ENCODE measurements around the gene AOC2.
"Not testable (repeated sequence)": the region's sequence is repeated elsewhere in the genome, so short reads cannot be mapped to it uniquely, and the experiment has no call there.

Gene AOC2

DNA sequence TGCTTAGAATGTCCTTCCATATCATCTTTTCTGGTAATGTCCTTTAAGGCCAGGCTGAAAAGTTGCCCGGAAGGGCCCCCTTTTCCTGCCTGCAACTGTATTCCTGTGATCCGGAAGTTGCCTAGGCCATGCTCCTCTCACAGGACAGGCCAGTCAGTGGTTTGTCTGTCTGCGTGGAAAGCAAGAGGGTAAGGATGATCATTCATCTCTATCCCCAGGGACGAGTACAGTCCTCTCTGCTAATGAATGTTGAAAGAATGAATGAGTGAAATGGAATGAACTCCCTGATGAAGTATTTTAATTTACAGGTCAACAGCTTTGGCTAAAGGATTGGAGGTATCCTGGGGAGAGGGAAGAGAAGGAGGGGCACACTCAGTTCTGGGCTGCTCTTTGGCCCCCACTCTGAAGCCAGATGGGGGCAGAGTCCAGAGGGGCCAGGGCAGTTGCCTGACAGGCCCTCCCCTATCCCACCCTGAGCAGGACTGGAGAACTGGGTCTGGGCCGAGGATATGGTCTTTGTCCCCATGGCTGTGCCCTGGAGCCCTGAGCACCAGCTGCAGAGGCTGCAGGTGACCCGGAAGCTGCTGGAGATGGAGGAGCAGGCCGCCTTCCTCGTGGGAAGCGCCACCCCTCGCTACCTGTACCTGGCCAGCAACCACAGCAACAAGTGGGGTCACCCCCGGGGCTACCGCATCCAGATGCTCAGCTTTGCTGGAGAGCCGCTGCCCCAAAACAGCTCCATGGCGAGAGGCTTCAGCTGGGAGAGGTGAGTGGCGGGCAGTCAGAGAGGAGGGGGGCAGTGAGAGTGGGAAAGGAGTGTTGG, 9.8 kb downstream of the AOC2 start:
- no peak for DNase-seq

DNA sequence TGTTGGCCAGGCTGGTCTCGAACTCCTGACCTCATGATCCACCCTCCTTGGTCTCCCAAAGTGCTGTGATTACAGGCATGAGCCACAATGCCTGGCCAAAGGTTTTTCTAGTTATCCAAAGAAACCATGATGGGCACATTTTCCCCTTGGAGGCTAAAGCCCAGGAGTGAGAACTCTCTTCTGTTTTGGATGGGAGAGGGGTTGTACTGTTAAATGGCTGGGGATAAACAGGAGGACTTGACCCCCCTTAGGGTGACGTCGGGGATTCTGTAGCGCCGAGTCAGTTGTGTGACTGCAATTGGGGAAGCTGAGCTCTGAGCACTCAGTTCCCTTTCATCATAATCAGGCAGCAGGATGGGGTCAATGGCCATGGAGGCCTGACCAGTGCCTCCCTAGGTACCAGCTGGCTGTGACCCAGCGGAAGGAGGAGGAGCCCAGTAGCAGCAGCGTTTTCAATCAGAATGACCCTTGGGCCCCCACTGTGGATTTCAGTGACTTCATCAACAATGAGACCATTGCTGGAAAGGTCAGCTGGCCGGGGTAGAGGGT, 10.7 kb downstream of the AOC2 start:
- DNase-seq = no peak

DNA sequence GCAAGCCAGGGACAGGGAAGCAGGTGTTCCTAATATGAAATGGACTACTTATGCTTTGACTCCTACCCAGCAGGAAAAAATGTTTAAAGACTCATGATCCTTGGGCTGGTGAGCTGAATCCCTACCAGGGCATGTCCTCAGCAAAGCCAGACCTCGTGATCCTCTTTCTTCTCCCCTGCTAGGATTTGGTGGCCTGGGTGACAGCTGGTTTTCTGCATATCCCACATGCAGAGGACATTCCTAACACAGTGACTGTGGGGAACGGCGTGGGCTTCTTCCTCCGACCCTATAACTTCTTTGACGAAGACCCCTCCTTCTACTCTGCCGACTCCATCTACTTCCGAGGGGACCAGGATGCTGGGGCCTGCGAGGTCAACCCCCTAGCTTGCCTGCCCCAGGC, 11.7 kb downstream of the AOC2 start:
- DNase-seq = not testable (repeated sequence)

DNA sequence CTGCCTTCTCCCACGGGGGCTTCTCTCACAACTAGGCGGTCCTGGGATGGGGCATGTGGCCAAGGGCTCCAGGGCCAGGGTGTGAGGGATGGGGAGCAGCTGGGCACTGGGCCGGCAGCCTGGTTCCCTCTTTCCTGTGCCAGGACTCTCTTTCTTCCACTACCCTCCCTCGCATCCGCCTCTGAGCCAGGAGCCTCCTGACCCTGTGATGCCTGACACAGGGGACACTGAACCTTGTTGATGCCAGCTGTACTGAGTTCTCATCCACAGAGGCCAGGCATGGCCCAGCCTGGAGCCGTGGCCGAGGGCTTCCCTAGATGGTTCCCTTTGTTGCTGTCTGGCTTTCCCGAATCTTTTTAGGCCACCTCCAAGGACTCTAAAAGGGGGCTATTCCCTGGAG, 12.1 kb downstream of the AOC2 start:
- DNase-seq = not testable (repeated sequence)

DNA sequence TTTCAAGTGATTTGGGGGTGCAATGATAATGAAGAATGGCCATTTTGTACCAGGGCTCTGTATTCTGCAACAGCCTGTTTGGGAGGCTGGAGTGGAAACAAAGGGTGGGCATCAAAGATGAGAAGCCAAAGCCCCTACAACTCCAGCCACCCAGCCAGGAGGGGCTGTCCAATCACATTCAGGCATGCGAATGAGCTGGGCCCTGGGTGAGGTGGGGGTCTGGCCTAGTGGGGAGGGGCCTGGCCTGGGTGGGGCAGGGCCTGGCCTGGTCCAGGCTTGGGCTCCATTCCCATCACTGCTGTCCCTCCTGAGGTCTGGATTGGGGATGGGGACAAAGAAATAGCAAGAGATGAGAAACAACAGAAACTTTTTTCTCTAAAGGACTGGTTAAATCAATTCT, 13.0 kb downstream of the AOC2 start:
- no peak for DNase-seq

DNA sequence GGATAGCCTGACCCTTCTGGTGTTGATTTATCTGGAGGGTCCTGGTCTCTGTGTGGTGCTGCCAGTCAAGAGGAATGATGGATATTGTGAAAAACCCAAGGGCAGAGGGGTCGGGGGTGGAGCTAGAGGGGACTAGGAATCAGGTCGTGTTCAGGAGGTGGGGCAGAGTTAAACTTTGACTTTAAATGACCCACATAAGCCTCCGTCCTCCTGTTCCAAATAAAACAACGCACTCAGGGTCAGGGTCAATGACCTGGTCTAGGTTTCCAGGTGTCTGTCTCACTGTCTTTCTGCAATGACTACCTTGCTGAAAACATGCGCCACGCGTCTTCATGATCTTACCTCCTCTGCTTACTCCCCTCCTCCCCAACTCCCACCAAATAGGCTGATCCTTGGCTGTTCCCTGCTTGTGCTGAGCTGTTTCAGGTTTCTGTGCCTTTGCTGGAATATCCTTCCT, 21.3 kb downstream of the AOC2 start:
- DNase-seq = no peak

DNA sequence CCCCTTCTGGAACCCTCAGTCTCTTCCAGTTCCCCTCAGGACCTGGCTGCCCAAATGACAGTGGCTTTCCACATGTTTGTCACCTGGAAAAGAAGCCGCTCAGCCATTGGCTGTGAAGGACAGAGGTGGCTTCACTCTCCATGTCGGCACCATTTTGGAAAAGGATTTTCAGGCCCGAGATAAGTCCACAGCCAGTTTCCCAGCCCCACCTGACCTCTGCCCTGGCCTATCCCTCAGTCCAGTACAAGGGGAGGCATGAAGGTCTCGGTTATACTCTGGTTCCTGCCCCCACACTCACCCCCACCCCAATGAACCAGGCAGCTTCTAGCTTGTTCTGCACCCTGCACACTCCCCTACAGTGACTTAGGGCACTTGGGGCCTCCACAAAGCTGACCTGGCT, 21.8 kb downstream of the AOC2 start:
- DNase-seq = no peak

DNA sequence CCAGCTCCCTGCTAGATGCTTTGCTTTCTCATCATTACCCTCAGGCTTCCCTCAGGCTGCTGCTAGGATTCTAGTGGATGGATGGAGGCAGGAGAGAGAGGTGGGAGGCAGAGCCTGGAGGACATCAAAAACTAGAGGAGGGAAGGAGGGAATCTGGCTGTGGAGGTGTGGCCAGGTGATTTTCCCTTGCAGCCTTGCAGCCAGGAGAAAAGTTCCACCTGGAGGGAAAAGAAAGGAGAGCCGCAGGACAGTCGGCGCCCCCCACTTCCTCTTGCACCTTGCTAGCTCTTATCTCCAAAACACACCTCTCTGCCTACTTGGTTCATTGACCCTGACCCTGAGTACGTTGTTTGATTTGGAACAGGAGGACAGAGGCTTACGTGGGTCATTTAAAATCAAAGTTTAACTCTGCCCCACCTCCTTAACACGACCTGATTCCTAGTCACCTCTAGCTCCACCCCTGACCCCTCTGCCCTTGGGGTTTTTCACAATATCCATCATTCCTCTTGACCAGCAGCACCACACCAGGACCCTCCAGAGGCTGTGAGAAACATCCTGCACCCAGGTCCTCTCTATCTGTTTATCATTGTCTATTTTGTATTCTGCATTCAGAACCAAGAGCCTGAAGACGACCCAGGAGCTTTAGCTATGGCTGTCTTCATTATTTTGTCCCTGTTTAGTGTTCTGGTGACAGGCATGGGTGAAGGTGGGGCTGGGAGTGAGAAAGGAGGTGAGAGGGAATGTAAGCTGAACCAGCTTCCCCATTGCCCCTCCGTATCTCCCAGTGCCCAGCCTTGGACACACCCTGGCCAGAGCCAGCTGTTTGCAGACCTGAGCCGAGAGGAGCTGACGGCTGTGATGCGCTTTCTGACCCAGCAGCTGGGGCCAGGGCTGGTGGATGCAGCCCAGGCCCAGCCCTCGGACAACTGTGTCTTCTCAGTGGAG, 22.5 kb downstream of the AOC2 start:
- DNase-seq = no peak

DNA sequence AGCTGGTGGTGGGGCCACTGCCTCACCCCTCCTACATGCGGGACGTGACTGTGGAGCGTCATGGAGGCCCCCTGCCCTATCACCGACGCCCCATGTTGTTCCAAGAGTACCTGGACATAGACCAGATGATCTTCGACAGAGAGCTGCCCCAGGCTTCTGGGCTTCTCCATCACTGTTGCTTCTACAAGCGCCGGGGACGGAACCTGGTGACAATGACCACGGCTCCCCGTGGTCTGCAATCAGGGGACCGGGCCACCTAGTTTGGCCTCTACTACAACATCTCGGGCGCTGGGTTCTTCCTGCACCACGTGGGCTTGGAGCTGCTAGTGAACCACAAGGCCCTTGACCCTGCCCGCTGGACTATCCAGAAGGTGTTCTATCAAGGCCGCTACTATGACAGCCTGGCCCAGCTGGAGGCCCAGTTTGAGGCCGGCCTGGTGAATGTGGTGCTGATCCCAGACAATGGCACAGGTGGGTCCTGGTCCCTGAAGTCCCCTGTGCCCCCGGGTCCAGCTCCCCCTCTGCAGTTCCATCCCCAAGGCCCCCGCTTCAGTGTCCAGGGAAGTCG, 23.4 kb downstream of the AOC2 start:
- not testable (repeated sequence) for DNase-seq

DNA sequence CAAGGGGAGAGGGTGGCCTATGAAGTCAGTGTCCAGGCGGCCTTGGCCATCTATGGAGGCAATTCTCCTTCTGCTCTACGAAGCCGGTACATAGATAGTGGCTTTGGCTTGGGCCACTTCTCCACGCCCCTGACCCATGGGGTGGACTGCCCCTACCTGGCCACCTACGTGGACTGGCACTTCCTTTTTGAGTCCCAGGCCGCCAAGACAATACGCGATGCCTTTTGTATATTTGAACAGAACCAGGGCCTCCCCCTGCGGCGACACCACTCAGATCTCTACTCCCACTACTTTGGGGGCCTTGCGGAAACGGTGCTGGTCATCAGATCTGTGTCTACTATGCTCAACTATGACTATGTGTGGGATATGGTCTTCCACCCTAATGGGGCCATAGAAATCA, 24.0 kb downstream of the AOC2 start:
- DNase-seq = no peak

DNA sequence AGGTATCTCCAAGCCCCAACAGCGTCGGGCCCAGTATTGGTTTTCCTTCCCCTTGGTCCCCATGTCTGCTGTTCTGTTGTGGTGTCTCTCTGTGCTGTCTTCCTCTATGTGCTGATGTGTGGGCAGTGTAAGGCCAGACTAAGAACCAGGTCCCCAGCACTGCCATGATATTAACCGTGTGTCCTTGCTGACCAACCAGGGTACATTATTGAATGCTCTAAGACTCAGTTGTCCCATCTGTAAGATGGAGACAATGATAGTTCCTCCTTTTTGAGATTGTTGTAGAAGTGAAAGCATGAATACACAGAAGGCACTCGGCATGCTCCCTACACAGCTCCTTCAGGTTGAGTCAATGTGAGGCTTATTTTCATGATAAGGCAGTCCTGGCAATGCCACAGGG, 27.3 kb downstream of the AOC2 start:
- no peak for DNase-seq

DNA sequence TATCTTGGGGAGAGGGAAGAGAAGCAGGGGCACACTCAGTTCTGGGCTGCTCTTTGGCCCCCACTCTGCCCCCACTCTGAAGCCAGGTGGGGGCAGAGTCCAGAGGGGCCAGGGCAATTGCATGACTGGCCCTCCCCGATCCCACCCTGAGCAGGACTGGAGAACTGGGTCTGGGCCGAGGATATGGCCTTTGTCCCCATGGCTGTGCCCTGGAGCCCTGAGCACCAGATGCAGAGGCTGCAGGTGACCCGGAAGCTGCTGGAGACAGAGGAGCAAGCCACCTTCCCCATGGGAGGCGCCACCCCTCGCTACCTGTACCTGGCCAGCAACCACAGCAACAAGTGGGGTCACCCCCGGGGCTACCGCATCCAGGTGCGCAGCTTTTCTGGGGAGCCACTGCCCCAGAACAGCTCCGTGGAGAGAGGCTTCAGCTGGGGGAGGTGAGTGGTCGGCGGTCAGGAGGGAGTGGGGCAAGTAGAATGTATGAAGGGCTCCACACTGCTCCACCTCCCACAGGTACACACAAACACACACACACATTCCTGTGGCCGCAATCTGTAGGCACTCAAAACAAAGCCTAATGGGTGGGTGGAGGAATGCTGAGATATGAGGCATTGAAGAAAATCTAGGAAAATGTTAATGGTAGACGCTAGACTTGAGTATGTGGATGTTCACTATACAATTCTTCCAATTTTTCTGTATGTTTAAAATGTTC, 28.0 kb downstream of the AOC2 start:
- DNase-seq = no peak

DNA sequence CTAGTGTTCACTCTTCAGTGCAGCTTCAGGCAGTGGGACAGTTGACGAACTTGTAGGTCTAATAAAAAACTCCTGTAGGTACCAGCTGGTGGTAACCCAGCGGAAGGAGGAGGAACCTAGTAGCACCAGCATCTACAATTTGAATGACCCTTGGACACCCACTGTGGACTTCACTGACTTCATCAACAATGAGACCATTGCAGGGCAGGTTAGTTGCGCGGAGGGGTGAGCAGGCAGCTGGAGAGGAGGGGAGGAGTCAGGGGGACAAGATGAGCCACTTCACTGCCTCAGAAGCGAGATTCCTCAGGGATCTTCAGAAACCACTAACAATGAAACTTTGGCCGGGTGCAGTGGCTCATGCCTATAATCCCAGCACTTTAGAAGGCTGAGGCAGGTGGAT, 28.9 kb downstream of the AOC2 start:
- DNase-seq = no peak

DNA sequence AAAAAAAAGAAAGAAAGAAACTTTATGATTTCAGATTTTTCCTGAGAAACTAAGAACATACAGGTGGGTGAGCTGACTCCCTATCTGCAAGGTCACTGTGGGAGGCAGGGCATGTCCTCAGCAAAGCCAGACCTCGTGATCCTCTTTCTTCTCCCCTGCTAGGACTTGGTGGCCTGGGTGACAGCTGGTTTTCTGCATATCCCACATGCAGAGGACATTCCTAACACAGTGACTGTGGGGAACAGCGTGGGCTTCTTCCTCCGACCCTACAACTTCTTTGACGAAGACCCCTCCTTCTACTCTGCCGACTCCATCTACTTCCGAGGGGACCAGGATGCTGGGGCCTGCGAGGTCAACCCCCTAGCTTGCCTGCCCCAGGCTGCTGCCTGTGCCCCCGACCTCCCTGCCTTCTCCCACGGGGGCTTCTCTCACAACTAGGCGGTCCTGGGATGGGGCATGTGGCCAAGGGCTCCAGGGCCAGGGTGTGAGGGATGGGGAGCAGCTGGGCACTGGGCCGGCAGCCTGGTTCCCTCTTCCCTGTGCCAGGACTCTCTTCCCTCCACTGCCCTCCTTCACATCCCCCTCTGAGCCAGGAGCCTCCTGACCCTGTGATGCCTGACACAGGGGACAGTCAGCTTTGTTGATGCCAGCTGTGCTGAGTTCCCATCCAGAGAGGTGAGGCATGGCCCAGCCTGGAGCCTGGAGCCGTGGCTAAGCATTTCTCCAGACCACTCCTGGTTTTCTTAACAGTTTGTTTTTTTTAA, 29.7 kb downstream of the AOC2 start:
- not testable (repeated sequence) for DNase-seq

DNA sequence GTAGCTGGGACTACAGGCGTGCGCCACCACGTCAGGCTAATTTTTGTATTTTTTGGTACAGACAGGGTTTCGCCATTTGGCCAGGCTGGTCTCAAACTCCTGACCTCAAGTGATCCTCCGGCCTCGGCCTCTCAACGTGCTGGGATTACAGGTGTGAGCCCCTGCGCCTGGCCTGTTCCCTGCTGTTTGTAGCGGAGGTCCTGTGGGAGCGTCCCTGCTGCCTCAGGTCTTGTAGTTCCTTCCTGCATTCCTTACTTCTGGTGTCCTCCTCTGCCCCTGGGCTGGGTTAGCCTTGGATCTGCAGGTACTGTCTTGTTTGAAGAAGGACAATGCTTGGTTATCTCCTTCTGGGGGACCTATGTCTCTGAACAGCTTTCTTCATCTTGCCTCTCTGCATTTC, 32.7 kb downstream of the AOC2 start:
- DNase-seq = no peak

DNA sequence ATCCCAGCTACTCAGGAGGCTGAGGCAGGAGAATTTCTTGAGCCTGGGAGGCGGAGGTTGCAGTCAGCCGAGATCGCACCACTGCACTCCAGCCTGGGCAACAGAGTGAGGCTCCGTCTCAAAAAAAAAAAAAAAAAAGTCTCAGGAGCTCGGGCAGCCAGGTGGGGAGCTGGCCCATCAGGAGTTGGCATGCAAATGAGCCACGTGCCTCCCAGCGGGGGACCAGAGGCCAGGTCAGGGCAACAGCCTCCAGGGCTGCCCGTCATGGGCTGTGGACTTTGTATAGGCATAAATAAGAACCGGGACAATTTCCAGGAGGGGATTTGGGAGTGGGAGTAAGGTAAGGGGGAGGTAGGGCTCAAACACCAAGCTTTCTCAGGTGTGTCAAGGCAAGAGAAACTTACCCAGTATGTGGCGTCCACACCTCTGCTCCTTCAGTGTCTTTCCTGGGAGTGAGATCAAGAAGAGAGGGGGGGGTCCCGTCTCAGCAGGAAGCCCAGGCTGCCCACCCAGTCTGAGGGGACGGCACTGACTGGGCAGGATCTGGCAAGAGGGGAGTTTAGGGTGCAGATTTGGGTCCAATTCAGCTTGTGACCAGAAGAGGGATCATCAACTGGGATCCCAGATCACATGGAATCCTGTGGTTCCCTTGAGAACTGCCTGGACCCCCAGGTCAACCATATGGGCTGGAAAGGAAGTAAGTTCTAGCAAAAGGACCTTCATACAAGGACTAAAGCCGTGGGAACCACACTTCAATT, 33.9 kb downstream of the AOC2 start:
- DNase-seq = no peak

DNA sequence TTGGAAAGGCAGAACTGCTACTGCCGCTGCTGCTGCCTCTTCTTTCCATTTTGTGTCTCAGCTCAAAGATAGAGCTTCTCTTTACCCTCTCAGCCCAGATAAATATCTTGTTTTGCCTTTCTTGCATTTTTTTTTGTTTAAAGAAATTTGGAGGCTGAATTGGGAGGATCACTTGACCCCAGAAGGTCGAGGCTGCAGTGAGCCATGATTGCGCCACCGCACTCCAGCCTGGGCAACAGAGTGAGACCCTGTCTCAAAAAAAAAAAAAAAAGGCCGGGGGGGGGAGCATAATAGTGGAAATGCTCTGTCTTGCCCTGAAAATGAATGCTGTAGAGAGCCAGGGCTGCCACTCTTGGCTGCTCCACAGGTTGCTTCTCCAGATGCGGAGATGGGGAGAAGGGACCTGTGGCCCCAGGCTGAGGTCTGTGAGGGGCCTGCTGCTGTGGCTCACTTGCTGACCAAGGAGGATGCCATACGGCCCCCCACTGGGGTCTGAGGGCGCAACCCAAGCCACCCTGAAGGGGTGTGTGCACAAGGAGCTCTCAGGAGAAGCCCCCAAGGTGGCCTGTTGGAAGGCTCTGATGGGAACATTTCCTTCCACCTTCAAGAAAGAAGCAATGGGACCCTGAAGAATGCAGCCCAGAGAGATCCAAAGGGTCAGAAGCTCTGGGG, 34.7 kb downstream of the AOC2 start:
- DNase-seq = no peak

DNA sequence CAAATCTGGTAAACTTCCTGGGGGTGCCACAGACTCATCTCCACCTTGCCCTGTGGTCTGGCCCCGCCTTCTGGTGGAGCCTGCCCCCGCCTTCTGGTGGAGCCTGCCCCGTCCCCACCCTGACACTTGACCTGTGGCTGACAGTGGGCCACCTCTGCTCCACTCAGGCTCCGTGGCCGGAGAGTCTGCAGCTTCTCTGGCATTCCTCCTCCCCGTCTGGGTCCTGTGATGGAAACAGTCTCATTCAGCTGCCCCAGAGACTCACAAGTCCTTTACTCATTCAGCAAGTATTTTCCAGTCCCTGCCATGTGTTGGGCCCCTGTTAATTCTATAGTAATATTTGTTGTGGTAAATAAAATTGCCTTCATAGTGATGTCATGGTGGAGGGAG, 35.2 kb downstream of the AOC2 start:
- DNase-seq = no peak

DNA sequence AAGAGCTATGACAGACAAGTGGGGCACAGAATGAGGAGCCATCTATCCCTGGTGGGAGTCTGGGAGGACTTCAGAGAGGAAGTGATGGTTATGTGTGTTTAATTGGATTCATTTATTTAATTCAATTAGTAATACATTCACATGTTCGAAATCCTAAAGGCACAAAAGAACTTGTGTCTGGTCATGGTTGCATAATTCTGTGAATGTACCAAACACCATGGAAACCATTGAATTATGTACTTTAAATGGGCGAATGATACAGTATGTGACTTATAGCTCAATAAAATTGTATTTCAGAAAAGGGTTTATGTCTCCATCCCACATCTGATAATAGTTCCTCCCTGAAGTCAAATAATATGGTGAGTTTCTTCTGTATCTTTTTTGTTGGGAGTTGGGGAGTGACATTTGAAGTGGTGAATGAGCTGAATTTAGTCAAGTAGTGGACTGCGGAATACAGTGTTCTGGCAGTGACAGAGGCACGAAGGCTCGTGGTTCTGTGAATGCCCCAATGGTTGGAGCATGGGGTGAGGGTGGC, 36.5 kb downstream of the AOC2 start:
- DNase-seq = no peak

DNA sequence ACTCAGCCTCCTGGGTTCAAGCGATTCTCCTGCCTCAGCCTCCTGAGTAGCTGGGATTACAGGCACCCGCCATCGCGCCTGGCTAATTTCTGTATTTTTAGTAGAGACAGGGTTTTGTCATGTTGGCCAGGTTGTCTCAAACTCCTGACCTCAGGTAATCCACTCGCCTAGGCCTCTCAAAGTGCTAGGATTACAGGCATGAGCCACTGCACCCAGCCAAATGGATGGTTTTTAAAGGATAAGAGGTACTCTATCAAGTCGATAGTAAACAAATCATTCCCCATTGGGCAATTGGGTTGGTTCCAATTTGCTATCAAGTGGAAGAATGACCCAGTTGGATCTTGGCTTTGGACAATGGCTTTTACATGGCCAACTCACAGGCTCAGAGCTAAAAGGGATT, 37.3 kb downstream of the AOC2 start:
- DNase-seq = not testable (repeated sequence)
